Mucosa of descending colon (tissue), 3 donors: Measurements from ENCODE around the gene MED13L. TPM values are rescaled to one million over a fixed set of nuclear protein-coding genes. Genes with fewer than 3 reads are reported as not detected.

Source experiments
- ATAC-seq: fragments of 200-7000 bp; cut with Tn5 transposase; one replicate; pipeline ENCODE4 v1.9.1; 2020; ENCODE audit warnings: mild to moderate bottlenecking, moderate library complexity
- DNase-seq, 3 donors: peaks; one replicate each; pipeline ENCODE4 v3.0.0-alpha.2; 2020
- H3K36me3 ChIP-seq: fragments of 200-600 bp; one replicate; pipeline ENCODE4 v1.8.0; 2021; ENCODE audit warnings: low read depth, mild to moderate bottlenecking
- H3K4me1 ChIP-seq: fragments of 200-600 bp; one replicate; pipeline ENCODE4 v1.8.0; 2021; ENCODE audit warnings: low read depth, mild to moderate bottlenecking
- H3K4me3 ChIP-seq: fragments of 200-600 bp; one replicate; pipeline ENCODE4 v1.8.0; 2021; ENCODE audit warnings: mild to moderate bottlenecking
- H3K9me3 ChIP-seq: fragments of 200-600 bp; one replicate; pipeline ENCODE4 v1.8.0; 2021; ENCODE audit warnings: mild to moderate bottlenecking
- intact Hi-C, 2 donors: fragments of 100-400 bp; cut with DNase I in 1 of 2; cut with micrococcal nuclease in 1 of 2; formaldehyde crosslinking; loops; one replicate each; pipeline versions ENCODE4 v1.11.0 to v1.11.1; 2022; cut with DNase I, micrococcal nuclease
- total RNA-seq, 3 donors: library from RNA; stranded (reverse); fragmentation: NEBNext Ultra II Directional in 2 of 3; extraction: Animal tissue kit (Norgen Biotek cat#: 25700) in 2 of 3; gene quantifications; one replicate each; pipeline versions ENCODE4 v1.2.1 to v1.2.4, GENCODE V29; 2021 to 2023
- TF ChIP-seq, protein P1 (sequence below): fragments of 200-600 bp; IDR thresholded peaks from one replicate; pipeline ENCODE4 v1.8.0; 2022; ENCODE audit warnings: antibody characterized with exemption, mild to moderate bottlenecking
- donor health status: DM: no; HTN: no; CAD: no; lungs with moderate emphysema.
- donor health status: DM: no; HTN: no; CAD: no.
- donor health status: DM: no; HTN: yes; CAD: no.

The MED13L gene
- total RNA-seq, 3 donors from 2014 or later = 96.9 to 165 (median 135) TPM

DNA sequence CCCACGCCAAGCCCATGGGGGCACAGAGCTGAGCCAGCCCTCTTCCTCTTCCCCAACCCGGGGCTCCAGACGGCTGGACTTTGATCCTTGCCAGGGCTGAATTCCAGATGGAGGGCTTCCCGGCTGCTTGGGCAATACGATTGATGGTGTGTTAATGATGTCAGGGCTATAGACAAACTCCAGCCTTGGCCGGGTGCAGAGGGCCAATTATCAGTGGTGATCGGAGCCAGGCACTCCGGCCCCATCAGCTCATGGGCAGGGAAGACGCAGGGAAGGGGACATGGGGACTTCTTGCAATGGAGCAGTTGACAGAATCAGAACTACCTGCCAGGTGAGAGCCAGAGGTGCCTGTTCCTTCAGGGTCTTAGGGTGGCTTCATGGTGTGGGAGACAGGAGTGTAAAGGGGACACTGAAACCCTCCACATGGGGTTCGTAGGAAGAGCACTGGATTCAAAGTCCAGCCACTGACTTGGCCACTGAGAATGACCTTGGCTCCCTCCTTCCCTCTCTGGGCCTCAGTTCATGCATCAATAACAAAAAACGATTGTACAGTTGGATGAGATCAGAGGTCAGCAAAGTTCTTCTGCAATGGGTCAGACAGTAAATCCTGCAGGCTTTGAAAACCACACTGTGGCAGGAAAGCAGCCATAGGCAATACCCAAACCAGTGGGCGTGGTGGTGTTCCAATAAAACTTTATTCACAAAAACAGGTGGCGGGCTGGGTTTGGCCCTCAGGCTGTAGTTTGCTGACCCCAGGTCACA is 333.7 kb downstream of the MED13L start:
- H3K4me3 ChIP-seq = no peak overlapping the region
- DNase-seq (no peak), ATAC-seq (peak; percentile 10)

DNA sequence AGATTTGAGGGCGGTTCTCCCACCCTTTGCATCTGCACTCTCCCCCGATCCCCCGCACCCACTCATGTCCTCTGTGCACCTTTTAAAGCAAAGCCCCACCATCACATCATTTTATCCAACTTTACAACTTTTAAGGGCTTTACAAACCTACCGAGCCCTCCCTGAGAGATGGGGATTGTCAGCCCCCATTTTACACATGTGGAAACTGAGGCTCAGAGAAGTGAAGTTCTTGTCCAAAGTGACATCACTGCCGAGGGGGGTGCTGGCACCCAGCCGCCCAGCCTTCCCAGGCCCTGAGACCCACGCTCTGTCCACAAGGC is 334.2 kb downstream of the MED13L start:
- DNase-seq (no peak), ATAC-seq (no peak)
- H3K9me3 ChIP-seq = peaks cover 2% of the 10 kb centered on the region
- H3K4me1 ChIP-seq = no peaks in the 10 kb centered on the region
- TF ChIP-seq, protein P1, sequence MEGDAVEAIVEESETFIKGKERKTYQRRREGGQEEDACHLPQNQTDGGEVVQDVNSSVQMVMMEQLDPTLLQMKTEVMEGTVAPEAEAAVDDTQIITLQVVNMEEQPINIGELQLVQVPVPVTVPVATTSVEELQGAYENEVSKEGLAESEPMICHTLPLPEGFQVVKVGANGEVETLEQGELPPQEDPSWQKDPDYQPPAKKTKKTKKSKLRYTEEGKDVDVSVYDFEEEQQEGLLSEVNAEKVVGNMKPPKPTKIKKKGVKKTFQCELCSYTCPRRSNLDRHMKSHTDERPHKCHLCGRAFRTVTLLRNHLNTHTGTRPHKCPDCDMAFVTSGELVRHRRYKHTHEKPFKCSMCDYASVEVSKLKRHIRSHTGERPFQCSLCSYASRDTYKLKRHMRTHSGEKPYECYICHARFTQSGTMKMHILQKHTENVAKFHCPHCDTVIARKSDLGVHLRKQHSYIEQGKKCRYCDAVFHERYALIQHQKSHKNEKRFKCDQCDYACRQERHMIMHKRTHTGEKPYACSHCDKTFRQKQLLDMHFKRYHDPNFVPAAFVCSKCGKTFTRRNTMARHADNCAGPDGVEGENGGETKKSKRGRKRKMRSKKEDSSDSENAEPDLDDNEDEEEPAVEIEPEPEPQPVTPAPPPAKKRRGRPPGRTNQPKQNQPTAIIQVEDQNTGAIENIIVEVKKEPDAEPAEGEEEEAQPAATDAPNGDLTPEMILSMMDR = no peak
- H3K4me3 ChIP-seq = no peak overlapping the region
- H3K36me3 ChIP-seq = no peaks in the 10 kb centered on the region
- intact Hi-C loops = no loop called here

More for the DNA sequence above, 333.7 kb downstream of the MED13L start:
- intact Hi-C loops = no loop called here
- H3K36me3 ChIP-seq = no peaks in the 10 kb centered on the region
- TF ChIP-seq, protein P1 = no peak
- H3K4me1 ChIP-seq = no peaks in the 10 kb centered on the region
- H3K9me3 ChIP-seq = peaks cover 2% of the 10 kb centered on the region

DNA sequence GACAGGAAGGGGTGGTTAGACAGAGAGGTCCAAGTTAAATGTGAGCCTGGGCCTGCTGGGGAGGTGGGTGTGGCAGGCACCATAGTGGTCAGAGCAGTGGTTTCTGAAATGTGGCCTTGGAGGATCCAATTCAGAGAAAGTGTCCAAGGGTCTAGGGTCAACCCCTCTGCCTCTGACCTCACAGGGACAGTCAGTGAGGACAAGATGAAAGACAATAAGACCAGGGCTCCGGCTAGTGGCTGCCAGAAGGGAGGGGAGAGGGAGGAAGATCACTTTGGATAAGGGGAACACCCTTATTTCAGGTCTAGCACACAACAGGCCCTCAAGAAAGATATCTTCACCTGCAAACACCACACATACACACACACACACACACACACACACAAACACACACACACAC is 335.1 kb downstream of the MED13L start:
- intact Hi-C loops = no loop called here
- Histone ChIP-seq H3K36me3 (no peaks in the 10 kb centered on the region), H3K4me3 (no peak overlapping the region), H3K4me1 (no peaks in the 10 kb centered on the region), H3K9me3 (peaks cover 2% of the 10 kb centered on the region)
- DNase-seq = no peak
- ATAC-seq = no peak
- TF ChIP-seq, protein P1 = no peak

DNA sequence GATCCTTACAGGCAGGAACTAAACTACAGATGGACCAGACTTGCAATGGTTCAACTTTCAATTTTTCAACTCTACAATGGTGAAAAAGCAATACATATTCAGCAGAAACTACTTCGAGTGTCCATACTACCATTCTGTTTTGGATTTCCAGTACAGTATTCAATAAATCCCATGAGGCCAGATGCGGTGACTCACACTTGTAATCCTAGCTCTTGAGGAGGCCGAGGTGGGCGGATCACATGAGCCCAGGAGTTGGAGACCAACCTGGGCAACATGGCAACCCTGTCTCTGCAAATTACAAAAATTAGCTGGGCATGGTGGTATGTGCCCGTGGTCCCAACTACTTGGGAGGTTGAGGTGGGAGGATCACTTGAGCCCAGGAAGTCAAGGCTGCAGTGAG is 336.1 kb downstream of the MED13L start:
- DNase-seq (no peak), ATAC-seq (no peak)
- H3K36me3 ChIP-seq = no peaks in the 10 kb centered on the region
- intact Hi-C loops = no loop called here
- H3K4me3 ChIP-seq = no peak overlapping the region
- H3K9me3 ChIP-seq = peaks cover 2% of the 10 kb centered on the region
- TF ChIP-seq, protein P1 = no peak
- H3K4me1 ChIP-seq = no peaks in the 10 kb centered on the region

DNA sequence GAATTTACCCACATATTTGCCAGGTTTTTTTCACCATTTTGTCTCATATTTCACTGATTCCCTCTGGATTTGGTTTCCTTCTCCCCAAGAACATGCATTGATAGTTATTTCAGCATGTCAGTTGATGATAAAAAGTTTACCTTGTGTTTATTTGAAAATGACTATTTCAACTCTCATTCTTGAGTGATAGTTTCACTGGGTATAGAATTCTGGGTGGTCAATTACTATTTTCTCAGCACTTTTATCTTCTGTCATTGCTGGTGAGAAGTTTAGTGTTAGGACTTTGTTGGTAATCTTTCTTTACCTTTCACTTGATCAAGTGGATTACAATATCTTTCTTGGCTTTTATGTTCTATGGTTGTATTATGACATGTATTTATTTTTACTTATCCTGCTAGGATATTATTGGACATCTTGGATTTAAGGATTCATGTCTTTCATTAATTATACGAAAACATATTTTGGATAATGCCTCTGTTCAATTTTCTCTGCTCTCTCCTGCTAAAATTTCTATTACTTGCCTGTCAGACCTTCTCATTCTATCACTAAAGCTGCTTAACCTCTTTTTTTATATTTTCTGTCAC is 338.6 kb downstream of the MED13L start:
- ATAC-seq = no peak
- TF ChIP-seq, protein P1 = no peak
- no peak overlapping the region for H3K4me3 ChIP-seq
- DNase-seq = no peak
- H3K36me3 ChIP-seq = no peaks in the 10 kb centered on the region
- no peaks in the 10 kb centered on the region for H3K4me1 ChIP-seq
- intact Hi-C loops = no loop called here
- peaks cover 2% of the 10 kb centered on the region for H3K9me3 ChIP-seq
